Measurements from ENCODE around the gene GPC5. TPM values are rescaled to one million over a fixed set of nuclear protein-coding genes. Genes with fewer than 3 reads are reported as not detected.

Gene GPC5
- polyA plus RNA-seq, 2 of the 4 experiments (the other 2 are of a cell fraction), result not detected

GRCh38 chr13:92873029-92873428 lies 1474.6 kb downstream of the GPC5 start:
- no peak for DNase-seq (ENCODE audit: low read depth in 1 of 2, low spot score in 1 of 2)
- CTCF ChIA-PET, result no interaction called here
- POLR2A ChIA-PET, result no interaction called here
- TF ChIP-seq RNF2 (IDR thresholded peaks at IDR 0.05; ENCODE audit: borderline replicate concordance, low read depth) (no peak), SMC3 (IDR thresholded peaks at IDR 0.05) (no peak), GATA3 (IDR thresholded peaks at IDR 0.05; ENCODE audit: borderline replicate concordance) (no peak), TP53 (CRISPR knock-in tag; IDR thresholded peaks at IDR 0.05) (no peak)
- H3K27ac ChIP-seq, result no peak overlapping the region
- no peak overlapping the region for H3K4me3 ChIP-seq
- ATAC-seq, result no peak
- no peaks in the 10 kb centered on the region for H3K9me3 ChIP-seq
- WGBS (ENCODE audit: missing lambda C conversion rate), result 7% methylated on average over 3 of the region's 3 CpGs
- no peaks in the 10 kb centered on the region for H3K4me1 ChIP-seq
- no peak for FAIRE-seq
- H3K4me2 ChIP-seq, result no peak overlapping the region

DNA sequence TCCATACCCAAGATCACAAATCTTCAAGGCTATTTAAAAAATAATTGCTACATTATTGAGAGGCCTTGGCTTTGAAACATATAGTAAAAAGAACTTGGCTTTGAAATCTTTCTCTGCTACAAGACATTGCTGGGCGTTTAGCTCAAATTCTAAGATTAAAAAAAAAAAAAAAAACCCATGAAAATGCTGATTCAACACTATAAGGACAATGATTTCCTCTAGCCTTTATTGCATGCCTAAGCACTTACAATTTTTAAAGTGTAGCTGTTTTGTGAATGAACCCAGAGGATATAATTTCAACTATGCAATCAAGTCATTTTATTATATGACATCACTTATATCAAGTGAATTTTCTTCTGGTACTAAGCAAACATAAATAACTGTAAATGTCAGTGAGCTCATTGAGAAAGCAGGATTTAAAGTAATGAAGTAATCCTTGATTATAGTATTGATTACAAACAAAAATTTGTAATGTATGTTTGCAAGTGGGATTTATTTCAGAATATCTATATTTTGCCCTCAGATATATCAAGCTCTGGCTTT lies 1488.2 kb downstream of the GPC5 start:
- ATAC-seq, result no peak
- no peaks in the 10 kb centered on the region for H3K4me1 ChIP-seq
- no peak overlapping the region for H3K4me3 ChIP-seq
- ChIA-PET POLR2A (no interaction called here), CTCF (no interaction called here)
- WGBS (ENCODE audit: missing lambda C conversion rate), result 14% methylated on average over 1 of the region's 1 CpG
- DNase-seq (ENCODE audit: low read depth in 1 of 2, low spot score in 1 of 2), result no peak
- no peak overlapping the region for H3K4me2 ChIP-seq
- no peak for FAIRE-seq
- TF ChIP-seq MAX (IDR thresholded peaks at IDR 0.05) (no peak), ATOH8 (CRISPR knock-in tag; IDR thresholded peaks at IDR 0.05; ENCODE audit: low read depth) (no peak), MAFK (IDR thresholded peaks at IDR 0.05; ENCODE audit: partially characterized antibody) (peak; percentile 62), EHMT2 (IDR thresholded peaks at IDR 0.05; ENCODE audit: low read depth) (no peak), HDAC2 (IDR thresholded peaks at IDR 0.05) (no peak), TP53 (CRISPR knock-in tag; IDR thresholded peaks at IDR 0.05) (no peak), JUNB (IDR thresholded peaks at IDR 0.05) (no peak)
- no peak overlapping the region for H3K27ac ChIP-seq
- no peaks in the 10 kb centered on the region for H3K9me3 ChIP-seq

DNA sequence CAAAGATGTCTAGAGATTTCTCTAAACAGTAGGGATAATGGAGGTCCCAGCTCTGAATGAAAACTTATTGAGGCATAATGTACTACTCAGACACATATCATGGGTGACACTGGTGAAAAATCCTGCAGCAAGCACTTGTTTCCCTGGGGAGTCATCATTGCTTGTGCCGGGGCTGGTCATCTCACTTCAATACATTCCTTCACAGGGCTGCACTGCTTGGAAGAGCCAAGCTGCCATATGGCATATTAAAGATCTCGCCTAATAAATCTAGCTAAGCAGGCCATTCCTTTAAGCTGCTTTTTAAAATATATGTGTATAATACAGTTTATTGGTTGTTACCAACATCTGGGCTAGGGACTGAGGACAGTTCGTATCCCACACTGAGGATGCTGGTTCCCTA lies 1496.0 kb downstream of the GPC5 start:
- no peak for ATAC-seq
- Histone ChIP-seq H3K4me3 (no peak overlapping the region), H3K27ac (no peak overlapping the region), H3K4me1 (no peaks in the 10 kb centered on the region), H3K9me3 (no peaks in the 10 kb centered on the region), H3K4me2 (no peak overlapping the region)
- WGBS (ENCODE audit: missing lambda C conversion rate), result 9% methylated on average over 3 of the region's 3 CpGs
- POLR2A ChIA-PET, result no interaction called here
- no peak for FAIRE-seq
- no peak for DNase-seq (ENCODE audit: low read depth in 1 of 2, low spot score in 1 of 2)
- TF ChIP-seq, protein P1, sequence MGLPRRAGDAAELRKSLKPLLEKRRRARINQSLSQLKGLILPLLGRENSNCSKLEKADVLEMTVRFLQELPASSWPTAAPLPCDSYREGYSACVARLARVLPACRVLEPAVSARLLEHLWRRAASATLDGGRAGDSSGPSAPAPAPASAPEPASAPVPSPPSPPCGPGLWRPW (IDR thresholded peaks at IDR 0.05), result no peak
- TF ChIP-seq USF2 (IDR thresholded peaks at IDR 0.05), result no peak
- no peak for TF ChIP-seq RARB (CRISPR knock-in tag; IDR thresholded peaks at IDR 0.05)
- no peak for TF ChIP-seq HMGXB4 (CRISPR knock-in tag; IDR thresholded peaks at IDR 0.05; ENCODE audit: borderline replicate concordance)
- TF ChIP-seq FOXS1 (CRISPR knock-in tag; IDR thresholded peaks at IDR 0.05), result no peak
- no peak for TF ChIP-seq EHMT2 (IDR thresholded peaks at IDR 0.05; ENCODE audit: low read depth)
- no peak for TF ChIP-seq EP300 (IDR thresholded peaks at IDR 0.05)
- no peak for TF ChIP-seq RAD21 (conservative IDR thresholded peaks at IDR 0.05 in 1 of 2, IDR thresholded peaks at IDR 0.05 in 1 of 2)
- TF ChIP-seq RNF2 (IDR thresholded peaks at IDR 0.05; ENCODE audit: borderline replicate concordance, low read depth), result no peak
- TF ChIP-seq ZFP36 (IDR thresholded peaks at IDR 0.05; ENCODE audit: borderline replicate concordance, partially characterized antibody), result no peak
- CTCF ChIA-PET, result no interaction called here

All from A549 (cell line).